SU-DHL-6 (cell line): Measurements from ENCODE around the gene E2F7.

Source experiments
- CTCF ChIP-seq: fragments of 200-600 bp; sonication (generic); IDR thresholded peaks from one replicate; pipeline ENCODE4 v1.5.1; 2017; ENCODE audit warnings: antibody characterized with exemption, mild to moderate bottlenecking, low read length, moderate library complexity; ENCODE audit not compliant: insufficient read depth, poor library complexity, severe bottlenecking
- EZH2phosphoT487 ChIP-seq: fragments of 200-600 bp; sonication (generic), shearing (Covaris generic); conservative IDR thresholded peaks from 2 replicates; pipeline ENCODE4 v1.6.1; 2018; ENCODE audit warnings: mild to moderate bottlenecking, antibody characterized with exemption, low read length, moderate library complexity, mixed read lengths

- TF ChIP-seq CTCF (no peak), EZH2phosphoT487 (no peak)
These were observed 32.5 kb upstream of the E2F7 start for GRCh38 chr12:77097846-77098245.
